ENCODE measurements around the gene PPFIA4. TPM values are rescaled to one million over a fixed set of nuclear protein-coding genes. Genes with fewer than 3 reads are reported as not detected.

Gene PPFIA4
- total RNA-seq, 1 experiment from 2014 or later = 21.1 TPM

GRCh38 chr1:203103829-203104495 is 77.7 kb downstream of the PPFIA4 start (continued):
- TF ChIP-seq SP1 (CRISPR knock-in tag; conservative IDR thresholded peaks at IDR 0.05) = no peak
- TF ChIP-seq ERG (CRISPR knock-in tag; IDR thresholded peaks at IDR 0.05) = no peak
- no peak for TF ChIP-seq CREM (CRISPR knock-in tag; IDR thresholded peaks at IDR 0.05)
- no peak for TF ChIP-seq USF2 (CRISPR knock-in tag; IDR thresholded peaks at IDR 0.05)

GRCh38 chr1:203104789-203105390 is 78.6 kb downstream of the PPFIA4 start:
- no peaks in the 10 kb centered on the region for H3K4me1 Mint-ChIP-seq
- no peak overlapping the region for H3K4me3 Mint-ChIP-seq
- no peak for DNase-seq (ENCODE audit: low spot score)
- H3K27ac Mint-ChIP-seq = no peak overlapping the region
- peaks cover 15% of the 10 kb centered on the region for H3K9me3 Mint-ChIP-seq
- POLR2A ChIA-PET = no interaction called here
- no peak for ATAC-seq
- peaks cover 4% of the 10 kb centered on the region; the same call in 1 of the 2 replicates for H3K36me3 Mint-ChIP-seq
- TF ChIP-seq FOXK1 (CRISPR knock-in tag; IDR thresholded peaks at IDR 0.05) (no peak), ARID4B (CRISPR knock-in tag; IDR thresholded peaks at IDR 0.05; ENCODE audit: borderline replicate concordance) (no peak), FOXP1 (CRISPR knock-in tag; IDR thresholded peaks at IDR 0.05; ENCODE audit: borderline replicate concordance) (no peak), PREB (CRISPR knock-in tag; IDR thresholded peaks at IDR 0.05; ENCODE audit: borderline replicate concordance) (no peak), NR2C2 (CRISPR knock-in tag; IDR thresholded peaks at IDR 0.05) (no peak), TEAD1 (CRISPR knock-in tag; IDR thresholded peaks at IDR 0.05) (no peak), RELA (CRISPR knock-in tag; IDR thresholded peaks at IDR 0.05; ENCODE audit: borderline replicate concordance) (no peak), SP1 (CRISPR knock-in tag; conservative IDR thresholded peaks at IDR 0.05) (no peak), ERG (CRISPR knock-in tag; IDR thresholded peaks at IDR 0.05) (no peak), CBFB (CRISPR knock-in tag; IDR thresholded peaks at IDR 0.05; ENCODE audit: low read depth) (no peak), MXD4 (CRISPR knock-in tag; IDR thresholded peaks at IDR 0.05; ENCODE audit: borderline replicate concordance) (no peak), ZNF425 (CRISPR knock-in tag; conservative IDR thresholded peaks at IDR 0.05) (no peak), ZBTB43 (CRISPR knock-in tag; IDR thresholded peaks at IDR 0.05) (no peak), ZNF317 (CRISPR knock-in tag; IDR thresholded peaks at IDR 0.05; ENCODE audit: borderline replicate concordance, low read depth) (no peak)
- H3K27me3 Mint-ChIP-seq (ENCODE audit: low read depth) = peaks cover 8% of the 10 kb centered on the region
- CTCF ChIA-PET = no interaction called here
